ENCODE measurements around the gene AKT2.

DNA sequence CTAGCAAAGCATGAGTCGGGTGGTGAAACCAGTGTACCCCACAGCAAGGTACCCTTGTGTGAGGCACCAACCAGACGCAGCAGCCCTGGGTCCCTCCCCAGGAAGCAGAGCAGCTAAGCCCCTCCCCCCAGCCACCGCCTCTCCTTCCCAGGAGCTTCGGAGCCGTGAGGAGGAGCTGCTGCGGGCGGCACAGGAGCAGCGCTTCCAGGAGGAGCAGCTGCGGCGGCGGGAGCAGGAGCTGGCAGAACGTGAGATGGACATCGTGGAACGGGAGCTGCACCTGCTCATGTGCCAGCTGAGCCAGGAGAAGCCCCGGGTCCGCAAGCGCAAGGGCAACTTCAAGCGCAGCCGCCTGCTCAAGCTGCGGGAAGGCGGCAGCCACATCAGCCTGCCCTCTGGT lies 79.4 kb downstream of the AKT2 start:
- TF ChIP-seq, protein P1, sequence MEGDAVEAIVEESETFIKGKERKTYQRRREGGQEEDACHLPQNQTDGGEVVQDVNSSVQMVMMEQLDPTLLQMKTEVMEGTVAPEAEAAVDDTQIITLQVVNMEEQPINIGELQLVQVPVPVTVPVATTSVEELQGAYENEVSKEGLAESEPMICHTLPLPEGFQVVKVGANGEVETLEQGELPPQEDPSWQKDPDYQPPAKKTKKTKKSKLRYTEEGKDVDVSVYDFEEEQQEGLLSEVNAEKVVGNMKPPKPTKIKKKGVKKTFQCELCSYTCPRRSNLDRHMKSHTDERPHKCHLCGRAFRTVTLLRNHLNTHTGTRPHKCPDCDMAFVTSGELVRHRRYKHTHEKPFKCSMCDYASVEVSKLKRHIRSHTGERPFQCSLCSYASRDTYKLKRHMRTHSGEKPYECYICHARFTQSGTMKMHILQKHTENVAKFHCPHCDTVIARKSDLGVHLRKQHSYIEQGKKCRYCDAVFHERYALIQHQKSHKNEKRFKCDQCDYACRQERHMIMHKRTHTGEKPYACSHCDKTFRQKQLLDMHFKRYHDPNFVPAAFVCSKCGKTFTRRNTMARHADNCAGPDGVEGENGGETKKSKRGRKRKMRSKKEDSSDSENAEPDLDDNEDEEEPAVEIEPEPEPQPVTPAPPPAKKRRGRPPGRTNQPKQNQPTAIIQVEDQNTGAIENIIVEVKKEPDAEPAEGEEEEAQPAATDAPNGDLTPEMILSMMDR (IDR thresholded peaks at IDR 0.05): no peak
- TF ChIP-seq POLR2A (IDR thresholded peaks at IDR 0.05): no peak

Data from adrenal gland (tissue), 5 donors.